ENCODE results near the gene NAPB. TPM values are rescaled to one million over a fixed set of nuclear protein-coding genes. Genes with fewer than 3 reads are reported as not detected.
"Not testable (repeated sequence)": the region's sequence is repeated elsewhere in the genome, so short reads cannot be mapped to it uniquely, and the experiment has no call there.

NAPB gene
- total RNA-seq, 2 donors from 2014 or later = 9.9 to 12.7 TPM

DNA sequence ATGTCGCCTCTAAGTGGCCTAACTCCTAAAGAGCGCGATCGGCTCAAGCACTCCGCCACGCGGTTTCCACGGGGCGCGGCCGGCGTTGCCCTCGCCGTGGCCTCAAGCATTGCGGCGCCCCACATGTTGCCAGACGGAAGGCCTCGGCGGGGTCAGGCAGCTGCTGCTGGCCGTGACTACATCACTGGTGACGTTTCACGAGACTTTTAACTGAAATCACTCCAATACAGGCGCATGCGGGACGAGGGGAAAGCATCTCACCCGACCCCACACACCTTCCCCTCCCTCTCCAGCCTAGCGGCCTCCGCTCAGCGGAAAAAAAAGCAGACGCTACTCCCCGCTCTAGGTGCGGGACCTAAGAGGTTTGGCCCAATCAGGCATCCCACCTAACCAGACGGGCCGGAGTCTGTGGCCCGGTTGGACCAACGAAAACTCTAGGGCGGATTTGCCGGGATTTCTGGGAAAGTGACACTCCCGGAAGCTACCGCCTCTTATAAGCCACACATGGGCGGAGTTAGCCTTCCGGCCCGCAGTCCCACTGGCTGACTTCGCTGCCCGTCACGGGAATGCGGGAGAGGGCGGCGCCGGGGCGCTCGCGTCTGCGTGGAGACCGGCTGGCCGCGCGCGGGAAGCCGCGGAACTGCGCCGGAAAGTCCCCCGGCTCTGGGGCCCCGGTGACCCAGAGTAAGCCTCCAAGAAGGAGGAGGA, 70.9 kb downstream of the NAPB start, which contains the start of gene NXT1:
Gene NXT1, plus strand, starts transcription at position 596 of the 708 bp plus-strand sequence. CDS start 3,251 bp downstream, outside the sequence.
- Histone ChIP-seq H3K27ac (peak within 1 kb of the TSS; percentile 93 to 99 (median 98)), H3K4me1 (peaks cover 18% of the 10 kb centered on the region), H3K36me3 (replicated peaks in 1 of 2; ENCODE audit: insufficient read depth in 1 of 2, low read depth in 2 of 2) (peaks cover 0 to 8% of the 10 kb centered on the region in 2 donors), H3K9me3 (no peaks in the 10 kb centered on the region), H3K27me3 (no peaks in the 10 kb centered on the region), H3K4me3 (peak within 1 kb of the TSS; percentile 70 to 94)
- TF ChIP-seq, protein P1, sequence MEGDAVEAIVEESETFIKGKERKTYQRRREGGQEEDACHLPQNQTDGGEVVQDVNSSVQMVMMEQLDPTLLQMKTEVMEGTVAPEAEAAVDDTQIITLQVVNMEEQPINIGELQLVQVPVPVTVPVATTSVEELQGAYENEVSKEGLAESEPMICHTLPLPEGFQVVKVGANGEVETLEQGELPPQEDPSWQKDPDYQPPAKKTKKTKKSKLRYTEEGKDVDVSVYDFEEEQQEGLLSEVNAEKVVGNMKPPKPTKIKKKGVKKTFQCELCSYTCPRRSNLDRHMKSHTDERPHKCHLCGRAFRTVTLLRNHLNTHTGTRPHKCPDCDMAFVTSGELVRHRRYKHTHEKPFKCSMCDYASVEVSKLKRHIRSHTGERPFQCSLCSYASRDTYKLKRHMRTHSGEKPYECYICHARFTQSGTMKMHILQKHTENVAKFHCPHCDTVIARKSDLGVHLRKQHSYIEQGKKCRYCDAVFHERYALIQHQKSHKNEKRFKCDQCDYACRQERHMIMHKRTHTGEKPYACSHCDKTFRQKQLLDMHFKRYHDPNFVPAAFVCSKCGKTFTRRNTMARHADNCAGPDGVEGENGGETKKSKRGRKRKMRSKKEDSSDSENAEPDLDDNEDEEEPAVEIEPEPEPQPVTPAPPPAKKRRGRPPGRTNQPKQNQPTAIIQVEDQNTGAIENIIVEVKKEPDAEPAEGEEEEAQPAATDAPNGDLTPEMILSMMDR (IDR thresholded peaks at IDR 0.05) = peak in 1 of 7 experiments; percentile 3
- peak; percentile 81 to 97 (median 96) for TF ChIP-seq POLR2A (IDR thresholded peaks at IDR 0.05)
- ATAC-seq (peak; percentile 94), DNase-seq (peak; percentile 97 to 98 (median 98))
- WGBS, 2 donors = 0% methylated on average over 23 to 65 of the region's 65 CpGs
- intact Hi-C loops (cut with DNase I) = no loop called here

DNA sequence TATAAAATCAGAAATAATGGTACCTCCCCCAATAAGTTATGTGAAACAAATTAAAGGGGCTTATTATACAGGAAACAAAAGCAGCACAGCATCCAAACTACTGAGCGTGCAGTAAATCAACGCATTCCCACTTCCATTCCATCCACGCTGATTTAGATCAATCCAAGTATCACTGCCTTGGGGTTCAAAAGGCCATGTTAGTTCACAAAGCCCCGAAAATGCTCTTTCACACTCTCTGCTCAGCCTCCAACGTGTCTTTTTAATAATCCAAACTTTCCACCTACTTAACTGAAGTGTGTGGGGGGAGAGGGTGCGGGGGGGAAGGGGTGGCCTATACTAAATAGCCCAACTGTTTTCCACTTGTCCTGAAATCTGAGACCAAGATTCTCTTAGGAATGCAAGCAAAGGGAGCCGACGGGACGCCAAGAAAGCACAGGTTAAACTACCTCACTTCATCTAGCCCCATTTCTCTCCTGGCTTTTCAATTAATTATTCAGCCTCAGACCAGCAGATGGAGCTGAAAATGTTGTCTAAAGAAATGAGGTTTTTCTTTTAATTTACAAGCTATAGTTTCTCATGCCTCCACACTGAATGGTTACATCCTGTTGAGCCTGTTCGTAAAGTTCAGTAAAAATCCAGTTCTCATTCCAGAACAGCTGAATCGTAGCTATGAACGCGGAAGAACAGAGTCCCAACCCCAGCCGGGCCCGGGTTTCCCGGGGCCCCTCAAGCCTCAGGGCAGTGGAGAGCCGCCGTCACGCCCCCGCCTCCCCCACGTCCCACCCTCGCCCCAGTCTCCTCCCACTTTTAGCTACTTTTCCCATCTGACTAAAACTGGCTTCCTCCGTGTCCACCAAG, 71.7 kb downstream of the NAPB start:
- DNase-seq (peak in 3 of 4 donors; percentile 73 to 88 (median 75)), ATAC-seq (peak; percentile 60)
- Histone ChIP-seq H3K4me1 (peaks cover 18% of the 10 kb centered on the region), H3K36me3 (replicated peaks in 1 of 2; ENCODE audit: insufficient read depth in 1 of 2, low read depth in 2 of 2) (peaks cover 0 to 6% of the 10 kb centered on the region in 2 donors), H3K27ac (peak overlapping the region; percentile 93 to 99 (median 98)), H3K27me3 (no peaks in the 10 kb centered on the region), H3K4me3 (peak overlapping the region; percentile 21 to 26), H3K9me3 (no peaks in the 10 kb centered on the region)
- TF ChIP-seq, protein P1 (IDR thresholded peaks at IDR 0.05) = peak in 6 of 7 experiments; percentile 18 to 67 (median 56)
- no peak for TF ChIP-seq POLR2A (IDR thresholded peaks at IDR 0.05)
- 4 to 6% methylated on average over 23 of the region's 23 CpGs for WGBS, 2 donors
- intact Hi-C loops (cut with DNase I) = loop anchor here (10.0 kb wide), 2 partner anchors 65 to 655 kb away; no protein-coding TSS in a partner anchor

DNA sequence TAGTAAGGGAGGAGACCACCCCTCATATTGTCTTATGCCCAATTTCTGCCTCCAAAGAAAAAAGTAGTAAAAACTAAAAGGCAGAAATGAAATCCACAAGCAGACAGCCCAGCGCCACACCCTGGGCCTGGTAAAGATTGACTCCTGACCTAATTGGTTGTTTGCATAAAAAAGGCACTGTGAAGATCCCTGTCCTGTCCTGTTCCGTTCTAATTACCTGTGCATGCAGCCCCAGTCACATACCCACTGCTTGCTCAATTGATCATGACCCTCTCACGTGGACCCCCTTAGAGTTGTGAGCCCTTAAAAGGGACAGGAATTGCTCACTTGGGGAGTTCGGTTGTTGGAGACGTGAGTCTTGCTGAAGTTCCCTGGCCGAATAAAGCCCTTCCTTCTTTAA, 72.8 kb downstream of the NAPB start:
- not testable (repeated sequence) for ATAC-seq; H3K4me3 ChIP-seq; DNase-seq; H3K9me3 ChIP-seq; H3K36me3 ChIP-seq (replicated peaks in 1 of 2; ENCODE audit: insufficient read depth in 1 of 2, low read depth in 2 of 2); H3K27me3 ChIP-seq; H3K27ac ChIP-seq
- intact Hi-C loops (cut with DNase I) = loop anchor here (10.0 kb wide), 2 partner anchors 66 to 654 kb away; no protein-coding TSS in a partner anchor
- WGBS, 2 donors = 81 to 84% methylated on average over 6 of the region's 6 CpGs
- peaks cover 18% of the 10 kb centered on the region for H3K4me1 ChIP-seq

DNA sequence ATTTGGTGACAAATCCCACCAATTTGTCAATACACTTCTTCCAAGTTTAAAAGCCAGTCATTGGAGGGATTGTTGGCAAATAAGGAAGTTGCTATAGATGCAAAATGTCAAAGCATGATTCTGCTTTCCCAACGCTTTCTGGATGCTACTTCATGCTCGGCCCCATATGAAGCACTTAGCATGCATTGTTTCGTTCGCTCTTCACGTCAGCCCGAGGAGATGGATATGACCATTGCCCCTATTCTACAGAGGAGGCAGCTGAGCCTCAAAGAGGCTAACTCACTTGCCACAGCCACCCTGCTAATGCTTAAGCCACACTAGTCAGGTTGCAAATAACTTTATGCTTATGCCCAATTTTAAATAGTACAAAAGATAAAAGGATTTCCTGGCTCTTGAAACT, 73.5 kb downstream of the NAPB start:
- TF ChIP-seq, protein P1 (IDR thresholded peaks at IDR 0.05) = no peak
- TF ChIP-seq POLR2A (IDR thresholded peaks at IDR 0.05) = no peak
- no peak for ATAC-seq
- H3K4me1 ChIP-seq = peaks cover 18% of the 10 kb centered on the region
- no peak overlapping the region for H3K27ac ChIP-seq
- H3K27me3 ChIP-seq = no peaks in the 10 kb centered on the region
- intact Hi-C loops (cut with DNase I) = loop anchor here (10.0 kb wide), 2 partner anchors 67 to 653 kb away; no protein-coding TSS in a partner anchor
- no peak overlapping the region for H3K4me3 ChIP-seq
- no peak for DNase-seq
- WGBS, 2 donors = 82 to 87% methylated on average over 6 of the region's 6 CpGs
- H3K36me3 ChIP-seq (replicated peaks in 1 of 2; ENCODE audit: insufficient read depth in 1 of 2, low read depth in 2 of 2) = no peaks in the 10 kb centered on the region
- H3K9me3 ChIP-seq = no peaks in the 10 kb centered on the region

DNA sequence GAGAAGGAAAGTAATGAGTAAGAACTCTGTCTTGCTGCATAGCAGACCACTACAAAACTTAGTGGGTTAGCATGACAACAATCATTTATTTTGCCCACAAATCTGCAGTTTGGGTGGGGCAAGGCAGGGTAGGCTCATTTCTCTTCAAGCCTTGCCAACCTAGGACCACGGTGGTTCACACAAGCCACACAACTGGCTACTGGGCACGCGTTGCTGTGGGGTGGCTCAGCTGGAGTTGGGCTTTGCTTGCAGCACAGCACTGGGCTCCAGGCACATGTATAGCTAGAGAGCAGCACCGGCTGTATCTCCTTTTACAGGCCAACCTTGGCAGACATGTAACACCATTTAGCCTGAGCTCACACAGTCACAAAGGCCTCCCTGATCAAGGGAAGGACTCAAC, 75.3 kb downstream of the NAPB start:
- no peak overlapping the region for H3K27ac ChIP-seq
- H3K9me3 ChIP-seq = no peaks in the 10 kb centered on the region
- H3K4me1 ChIP-seq = peaks cover 7% of the 10 kb centered on the region
- no peaks in the 10 kb centered on the region for H3K36me3 ChIP-seq (replicated peaks in 1 of 2; ENCODE audit: insufficient read depth in 1 of 2, low read depth in 2 of 2)
- ATAC-seq (no peak), DNase-seq (no peak)
- H3K4me3 ChIP-seq = no peak overlapping the region
- intact Hi-C loops (cut with DNase I) = loop anchor here (10.0 kb wide), 2 partner anchors 69 to 651 kb away; no protein-coding TSS in a partner anchor
- TF ChIP-seq POLR2A (IDR thresholded peaks at IDR 0.05) = no peak
- TF ChIP-seq, protein P1 (IDR thresholded peaks at IDR 0.05) = no peak
- H3K27me3 ChIP-seq = no peaks in the 10 kb centered on the region
- 83 to 86% methylated on average over 1 to 4 of the region's 4 CpGs for WGBS, 2 donors
